T-helper 1 cell treated with Interleukin-12 subunit alpha and Interleukin-12 subunit beta and Interleukin-4 antibody, amounts not matched to agents 30 μg/mL and 1 μg/mL, for 36 hours (primary cell): ENCODE results near the gene RELT.

Source experiments
- H3K27ac Mint-ChIP-seq: one replicate; pipeline ENCODE4 v1.8.0; 2021; ENCODE audit warnings: mild to moderate bottlenecking, mixed read lengths
- H3K27me3 Mint-ChIP-seq: one replicate; pipeline ENCODE4 v1.8.0; 2021; ENCODE audit warnings: low read depth, mixed read lengths
- H3K36me3 Mint-ChIP-seq: one replicate; pipeline ENCODE4 v1.8.0; 2021; ENCODE audit warnings: low read depth, mixed read lengths
- H3K4me1 Mint-ChIP-seq: one replicate; pipeline ENCODE4 v1.8.0; 2021; ENCODE audit warnings: low read depth, mixed read lengths
- H3K4me3 Mint-ChIP-seq: one replicate; pipeline ENCODE4 v1.8.0; 2021; ENCODE audit warnings: mild to moderate bottlenecking, moderate library complexity, mixed read lengths
- H3K9me3 Mint-ChIP-seq: one replicate; pipeline ENCODE4 v1.8.0; 2021; ENCODE audit warnings: mixed read lengths

RELT gene

GRCh38 chr11:73359930-73360742, 16.1 kb upstream of the RELT start:
- H3K4me3 Mint-ChIP-seq: no peak overlapping the region
- H3K4me1 Mint-ChIP-seq: no peaks in the 10 kb centered on the region
- H3K36me3 Mint-ChIP-seq: no peaks in the 10 kb centered on the region
- no peaks in the 10 kb centered on the region for H3K27me3 Mint-ChIP-seq
- no peak overlapping the region for H3K27ac Mint-ChIP-seq
- H3K9me3 Mint-ChIP-seq: no peaks in the 10 kb centered on the region

GRCh38 chr11:73360743-73361369, 15.3 kb upstream of the RELT start:
- Mint-ChIP-seq H3K4me1 (peaks cover 2% of the 10 kb centered on the region), H3K4me3 (no peak overlapping the region), H3K27ac (no peak overlapping the region), H3K36me3 (no peaks in the 10 kb centered on the region), H3K27me3 (no peaks in the 10 kb centered on the region), H3K9me3 (no peaks in the 10 kb centered on the region)

DNA sequence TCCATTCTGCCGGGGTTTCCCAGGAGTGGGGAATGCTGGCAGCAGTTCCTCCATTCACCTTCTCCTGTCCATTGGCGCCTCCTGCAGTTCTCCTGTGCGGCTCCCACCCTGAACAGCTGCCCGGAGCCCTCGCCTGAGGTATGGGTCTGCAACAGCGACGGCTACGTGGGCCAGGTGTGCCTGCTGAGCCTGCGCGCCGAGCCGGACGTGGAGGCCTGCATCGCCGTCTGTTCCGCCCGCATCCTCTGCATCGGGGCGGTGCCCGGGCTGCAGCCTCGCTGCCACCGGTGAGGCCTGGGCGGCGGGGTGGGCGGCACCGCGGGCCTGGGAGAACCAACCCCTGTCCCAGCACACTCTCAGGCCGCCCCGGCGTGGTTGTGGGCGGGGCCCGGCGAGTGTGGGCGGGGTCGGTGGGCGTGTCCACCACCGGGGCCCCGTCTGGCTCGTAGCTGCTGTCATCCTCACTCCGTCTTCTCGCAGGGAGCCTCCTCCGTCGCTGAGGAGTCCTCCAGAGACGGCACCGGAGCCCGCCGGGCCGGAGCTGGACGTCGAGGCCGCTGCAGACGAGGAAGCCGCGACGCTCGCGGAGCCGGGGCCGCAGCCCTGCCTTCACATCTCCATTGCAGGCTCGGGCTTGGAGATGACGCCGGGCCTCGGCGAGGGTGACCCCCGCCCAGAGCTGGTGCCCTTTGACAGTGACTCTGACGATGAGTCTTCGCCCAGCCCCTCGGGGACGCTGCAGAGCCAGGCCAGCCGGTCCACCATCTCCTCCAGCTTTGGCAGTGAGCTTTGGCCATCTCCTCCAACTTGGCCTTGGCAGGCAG, 14.0 kb upstream of the RELT start:
- H3K27me3 Mint-ChIP-seq: no peaks in the 10 kb centered on the region
- no peak overlapping the region for H3K27ac Mint-ChIP-seq
- no peaks in the 10 kb centered on the region for H3K9me3 Mint-ChIP-seq
- H3K4me3 Mint-ChIP-seq: no peak overlapping the region
- no peaks in the 10 kb centered on the region for H3K36me3 Mint-ChIP-seq
- H3K4me1 Mint-ChIP-seq: peaks cover 12% of the 10 kb centered on the region

DNA sequence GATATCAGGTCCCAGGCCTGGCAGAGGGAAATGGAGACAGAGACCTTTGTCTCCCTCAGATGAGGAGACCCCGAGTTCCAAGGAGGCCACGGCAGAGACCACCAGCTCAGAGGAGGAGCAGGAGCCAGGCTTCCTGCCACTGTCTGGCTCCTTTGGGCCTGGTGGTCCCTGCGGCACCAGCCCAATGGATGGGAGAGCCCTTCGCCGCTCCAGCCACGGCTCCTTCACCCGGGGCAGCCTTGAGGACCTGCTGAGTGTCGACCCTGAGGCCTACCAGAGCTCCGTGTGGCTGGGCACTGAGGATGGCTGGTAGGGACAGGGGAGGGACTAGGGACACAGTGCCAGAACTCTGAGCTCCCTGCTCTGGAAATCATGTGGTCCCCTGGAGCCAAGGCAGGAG, 13.1 kb upstream of the RELT start:
- H3K4me1 Mint-ChIP-seq: peaks cover 18% of the 10 kb centered on the region
- no peaks in the 10 kb centered on the region for H3K9me3 Mint-ChIP-seq
- no peak overlapping the region for H3K27ac Mint-ChIP-seq
- no peak overlapping the region for H3K4me3 Mint-ChIP-seq
- no peaks in the 10 kb centered on the region for H3K36me3 Mint-ChIP-seq
- no peaks in the 10 kb centered on the region for H3K27me3 Mint-ChIP-seq

DNA sequence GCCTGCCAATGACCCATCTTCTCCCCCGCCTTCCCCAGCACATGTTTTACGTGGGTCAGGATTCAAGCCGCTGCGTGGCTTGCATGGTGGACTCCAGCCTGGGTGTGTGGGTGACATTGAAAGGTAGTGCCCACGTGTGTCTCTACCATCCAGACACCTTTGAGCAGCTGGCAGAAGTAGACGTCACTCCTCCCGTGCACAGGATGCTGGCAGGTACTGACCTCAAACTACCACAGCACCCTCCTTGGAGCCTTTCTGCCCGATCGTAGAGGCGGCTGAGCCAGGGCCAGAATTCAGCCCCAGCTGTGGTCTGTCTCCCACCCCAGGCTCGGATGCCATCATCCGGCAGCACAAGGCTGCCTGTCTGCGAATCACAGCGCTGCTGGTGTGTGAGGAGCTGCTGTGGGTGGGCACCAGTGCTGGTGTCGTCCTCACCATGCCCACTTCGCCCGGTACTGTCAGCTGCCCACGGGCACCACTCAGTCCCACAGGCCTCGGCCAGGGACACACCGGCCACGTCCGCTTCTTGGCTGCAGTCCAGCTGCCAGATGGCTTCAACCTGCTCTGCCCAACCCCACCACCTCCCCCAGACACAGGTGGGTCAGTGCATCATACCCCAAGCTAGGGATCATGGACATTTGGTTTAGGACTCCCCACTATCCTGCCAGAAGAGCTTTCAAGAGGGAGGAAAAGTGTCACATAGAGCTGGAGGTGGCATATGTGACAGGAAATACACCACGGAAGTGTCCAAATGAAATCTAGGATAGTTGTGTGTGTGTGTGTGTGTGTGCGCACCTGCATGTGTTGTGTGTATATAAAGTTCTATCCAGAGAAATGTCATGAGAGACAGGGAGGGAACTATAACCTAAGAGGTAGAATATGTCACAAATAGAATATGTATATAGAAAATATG, 10.6 kb upstream of the RELT start:
- Mint-ChIP-seq H3K4me3 (peak overlapping the region; percentile 42), H3K4me1 (peaks cover 18% of the 10 kb centered on the region), H3K9me3 (no peaks in the 10 kb centered on the region), H3K36me3 (no peaks in the 10 kb centered on the region), H3K27ac (peak overlapping the region; percentile 91), H3K27me3 (no peaks in the 10 kb centered on the region)

DNA sequence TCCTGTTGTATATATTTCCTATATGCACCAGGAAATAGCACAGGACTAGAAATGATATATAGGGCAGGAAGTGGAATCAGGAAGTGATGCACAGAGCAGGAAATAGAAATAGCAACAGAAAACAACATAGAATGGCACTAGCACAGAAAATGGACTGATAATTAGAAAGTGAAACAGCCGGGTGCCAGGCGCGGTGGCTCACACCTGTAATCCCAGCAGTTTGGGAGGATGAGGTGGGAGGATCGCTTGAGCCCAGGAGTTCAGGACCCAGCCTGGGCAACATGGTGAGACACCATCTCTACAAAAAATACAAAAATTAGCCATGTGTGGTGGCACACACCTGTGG, 10.0 kb upstream of the RELT start:
- Mint-ChIP-seq H3K9me3 (no peaks in the 10 kb centered on the region), H3K27ac (peak overlapping the region; percentile 91), H3K36me3 (no peaks in the 10 kb centered on the region), H3K4me1 (peaks cover 18% of the 10 kb centered on the region), H3K4me3 (peak overlapping the region; percentile 42), H3K27me3 (no peaks in the 10 kb centered on the region)

DNA sequence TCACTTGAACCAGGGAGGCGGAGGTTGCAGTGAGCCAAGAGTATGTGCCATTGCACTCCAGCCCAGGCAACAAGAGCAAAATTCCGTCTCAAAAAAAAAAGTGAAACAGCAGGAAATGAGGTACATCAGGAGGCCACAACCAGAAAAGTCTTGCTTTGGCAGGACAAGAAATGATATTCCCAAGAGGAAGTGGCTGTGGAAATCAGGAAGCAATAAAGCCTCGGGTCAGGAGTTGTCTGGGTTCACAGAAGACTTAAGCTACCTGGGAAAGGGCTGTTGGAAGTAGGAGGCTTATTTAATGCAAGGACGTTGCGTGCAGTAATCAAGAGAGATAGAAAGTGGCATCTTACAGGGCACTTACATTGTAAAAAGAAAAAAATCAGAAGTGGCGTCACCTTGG, 9.2 kb upstream of the RELT start:
- H3K9me3 Mint-ChIP-seq: no peaks in the 10 kb centered on the region
- H3K4me3 Mint-ChIP-seq: no peak overlapping the region
- H3K27ac Mint-ChIP-seq: peak overlapping the region; percentile 21
- no peaks in the 10 kb centered on the region for H3K36me3 Mint-ChIP-seq
- peaks cover 19% of the 10 kb centered on the region for H3K4me1 Mint-ChIP-seq
- no peaks in the 10 kb centered on the region for H3K27me3 Mint-ChIP-seq

DNA sequence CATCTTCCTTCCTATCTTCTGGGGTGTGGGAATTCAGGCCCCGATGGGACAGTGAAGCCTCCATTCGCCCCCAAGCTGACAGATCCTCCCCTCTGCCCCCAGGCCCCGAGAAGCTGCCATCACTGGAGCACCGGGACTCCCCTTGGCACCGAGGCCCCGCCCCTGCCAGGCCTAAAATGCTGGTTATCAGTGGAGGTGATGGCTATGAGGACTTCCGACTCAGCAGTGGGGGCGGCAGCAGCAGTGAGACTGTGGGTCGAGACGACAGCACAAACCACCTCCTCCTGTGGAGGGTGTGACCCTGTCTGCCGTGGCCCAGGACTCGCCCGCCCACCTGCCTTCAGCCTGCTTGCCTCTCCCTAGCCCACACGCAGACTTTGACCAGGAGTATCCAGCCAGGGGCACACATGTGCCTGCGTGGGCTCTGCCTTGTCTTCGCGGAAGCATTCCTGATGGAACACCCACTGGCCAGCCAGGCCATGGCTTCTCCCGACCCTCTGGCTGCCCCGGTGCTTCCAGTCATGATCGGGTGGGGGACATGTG, 8.6 kb upstream of the RELT start:
- Mint-ChIP-seq H3K36me3 (no peaks in the 10 kb centered on the region), H3K4me1 (peaks cover 19% of the 10 kb centered on the region), H3K27me3 (no peaks in the 10 kb centered on the region), H3K9me3 (no peaks in the 10 kb centered on the region), H3K4me3 (no peak overlapping the region), H3K27ac (no peak overlapping the region)

- Mint-ChIP-seq H3K9me3 (no peaks in the 10 kb centered on the region), H3K27me3 (no peaks in the 10 kb centered on the region), H3K27ac (no peak overlapping the region), H3K4me1 (peaks cover 19% of the 10 kb centered on the region), H3K4me3 (no peak overlapping the region), H3K36me3 (peaks cover 4% of the 10 kb centered on the region)
Measured at GRCh38 chr11:73372375-73372993, 3.7 kb upstream of the RELT start.

- Mint-ChIP-seq H3K4me1 (peaks cover 25% of the 10 kb centered on the region), H3K9me3 (no peaks in the 10 kb centered on the region), H3K36me3 (peaks cover 4% of the 10 kb centered on the region), H3K4me3 (no peak overlapping the region), H3K27ac (no peak overlapping the region), H3K27me3 (no peaks in the 10 kb centered on the region)
Measured at GRCh38 chr11:73374151-73374550, 2.0 kb upstream of the RELT start.

DNA sequence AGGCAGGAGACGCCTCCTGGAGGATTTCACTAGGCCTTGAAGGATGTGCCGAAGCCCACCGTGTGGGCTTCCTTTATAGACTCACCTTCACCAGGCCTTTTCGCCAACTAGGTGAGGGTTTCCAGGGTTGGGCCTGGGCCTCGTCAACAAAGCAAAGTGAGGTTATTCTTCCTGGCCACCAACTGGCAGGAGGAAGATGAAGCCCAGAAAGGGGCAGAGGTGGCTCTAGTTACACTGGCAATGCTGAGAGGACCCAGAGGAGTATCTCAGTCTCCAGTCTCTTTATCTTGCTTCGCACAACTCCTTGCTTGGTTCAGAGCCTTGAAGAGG, 404 bp upstream of the RELT start:
- Mint-ChIP-seq H3K27ac (peak overlapping the region; percentile 81), H3K4me1 (peaks cover 28% of the 10 kb centered on the region), H3K36me3 (peaks cover 6% of the 10 kb centered on the region), H3K27me3 (no peaks in the 10 kb centered on the region), H3K4me3 (peak overlapping the region; percentile 63), H3K9me3 (no peaks in the 10 kb centered on the region)

DNA sequence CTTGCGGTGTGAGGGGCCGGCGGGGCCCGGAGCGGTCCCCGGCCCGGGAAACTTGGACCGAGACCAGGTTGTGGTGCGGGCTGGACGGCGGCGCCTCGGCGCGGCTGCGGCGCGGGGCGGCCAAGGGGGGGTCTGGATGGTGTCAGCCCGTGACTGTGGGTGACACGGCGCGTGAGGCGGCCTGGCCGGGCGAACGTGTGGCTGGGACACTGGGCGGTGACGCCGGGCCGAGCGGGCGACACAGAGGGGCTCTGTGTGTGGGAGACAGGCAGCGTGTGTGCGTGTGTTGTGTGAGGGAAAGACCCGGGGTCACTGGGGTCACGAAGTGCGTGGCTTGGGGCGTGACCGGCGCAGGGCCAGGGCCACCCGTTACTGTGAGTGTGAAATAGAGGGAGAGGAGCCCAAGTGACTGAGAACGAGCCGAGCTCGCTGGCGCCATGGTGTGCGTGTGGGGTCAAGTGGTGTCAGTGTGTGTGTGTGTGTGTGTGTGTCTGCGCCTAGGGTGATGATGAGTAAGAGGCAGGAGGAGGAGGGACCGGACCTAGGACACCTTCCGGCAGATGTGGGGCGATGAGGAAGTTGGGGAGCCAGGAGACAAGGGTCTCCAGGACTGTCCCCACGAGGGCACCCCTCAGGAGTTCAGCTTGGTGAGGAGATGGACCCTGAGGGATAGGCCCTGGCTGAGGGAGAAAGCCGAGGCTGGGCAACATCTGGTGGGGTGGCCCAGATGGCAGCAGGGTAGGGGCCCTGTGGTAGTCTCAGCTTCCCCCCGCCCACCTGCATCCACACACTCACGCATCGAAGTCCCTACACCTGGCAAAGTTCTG, 817 bp downstream of the RELT start:
- Mint-ChIP-seq H3K36me3 (peaks cover 6% of the 10 kb centered on the region), H3K27me3 (no peaks in the 10 kb centered on the region), H3K4me1 (peaks cover 32% of the 10 kb centered on the region), H3K9me3 (no peaks in the 10 kb centered on the region), H3K4me3 (peak overlapping the region; percentile 97), H3K27ac (peak overlapping the region; percentile 99)
